Kidney (tissue), 22 donors: ENCODE measurements around the gene POMGNT2. TPM values are rescaled to one million over a fixed set of nuclear protein-coding genes. Genes with fewer than 3 reads are reported as not detected.
A peak's percentile ranks its signal among the peaks of the same experiment; 100 is the strongest.

Experiments used
- DNase-seq, 5 donors: peaks; one replicate each; pipeline ENCODE4 v3.0.0-alpha.2; 2013 to 2020
- FAIRE-seq: peaks from 2 replicates; lab custom pipeline; 2012; peaks lifted over from hg19 to GRCh38; lab: Jason Lieb, UNC
- H3K27ac ChIP-seq, 2 donors: one replicate each; pipeline ENCODE4 v1.7.0; 2013; ENCODE audit warnings: low read depth in 2 of 2, low read length in 2 of 2, inconsistent platforms in 1 of 2
- H3K27me3 ChIP-seq: one replicate; pipeline ENCODE4 v1.7.1; 2013; ENCODE audit warnings: low read length, inconsistent platforms; ENCODE audit not compliant: control insufficient read depth, insufficient read depth
- H3K36me3 ChIP-seq, 3 donors: one replicate each; pipeline versions ENCODE4 v1.7.0 to v1.7.1; 2013; ENCODE audit warnings: low read length in 3 of 3, control low read depth in 1 of 3, inconsistent platforms in 1 of 3; ENCODE audit not compliant: insufficient read depth in 3 of 3, control insufficient read depth in 2 of 3
- H3K4me1 ChIP-seq, 3 donors: one replicate each; pipeline versions ENCODE4 v1.7.0 to v1.7.1; 2013; ENCODE audit warnings: low read length in 3 of 3, inconsistent platforms in 1 of 3, low read depth in 1 of 3; ENCODE audit not compliant: control insufficient read depth in 2 of 3, insufficient read depth in 2 of 3
- H3K4me3 ChIP-seq, 3 donors: one replicate each; pipeline versions ENCODE4 v1.7.0 to v1.8.1; 2013; ENCODE audit warnings: low read length in 3 of 3, control low read depth in 1 of 3, inconsistent platforms in 1 of 3
- H3K9ac ChIP-seq, 3 donors: one replicate each; pipeline versions ENCODE4 v1.7.0 to v1.7.1; 2013; ENCODE audit warnings: low read length in 3 of 3, control low read depth in 1 of 3, inconsistent platforms in 1 of 3
- H3K9me3 ChIP-seq, 3 donors: one replicate each; pipeline versions ENCODE4 v1.7.0 to v1.7.1; 2013; ENCODE audit warnings: low read length in 3 of 3, control low read depth in 1 of 3, inconsistent platforms in 1 of 3; ENCODE audit not compliant: control insufficient read depth in 2 of 3, insufficient read depth in 1 of 3
- CTCF ChIP-seq: IDR thresholded peaks from 3 replicates; pipeline ENCODE4 v1.5.1; 2012; ENCODE audit warnings: mild to moderate bottlenecking, moderate library complexity, borderline replicate concordance; ENCODE audit not compliant: insufficient read depth; ENCODE audit errors: extremely low read depth
- intact Hi-C: fragments of 100-400 bp; cut with DNase I; formaldehyde crosslinking; loops from one replicate; pipeline ENCODE4 v1.11.1; 2022
- long read RNA-seq, 10 donors: library from polyadenylated mRNA in 1 of 10; unstranded in 1 of 10; transcript quantifications; one replicate each; pipeline ENCODE4 v2.0.0 and lab custom pipeline, GENCODE V29; 2021 to 2026
- polyA plus RNA-seq: library from polyadenylated mRNA; stranded (reverse); fragments of 350-450 nt; fragmentation: Illumina TruSeq; extraction: RNeasy Lipid Tissue Mini Kit (QIAGEN cat#74804); gene quantifications from one replicate; pipeline ENCODE4 v1.2.3, GENCODE V29; 2014; ENCODE audit warnings: low read depth, low replicate concordance; ENCODE audit not compliant: insufficient read depth
- total RNA-seq: library from RNA; stranded (reverse); fragmentation: NEBNext Ultra II Directional; extraction: Animal tissue kit (Norgen Biotek cat#: 25700); gene quantifications from one replicate; pipeline ENCODE4 v1.2.1, GENCODE V29; 2021
- donor health status: control.
- donor health status: control.
- donor health status: control.
- donor health status: control.
- donor health status: control.
- donor health status: DM: yes; HTN: yes; CAD: no.
- donor health status: Normal renal cell carcinoma (clear cell type).

Gene POMGNT2
- 15.4 TPM for total RNA-seq
- polyA plus RNA-seq: 16.0 TPM
- long read RNA-seq, donor 1, partial matches to known transcripts: 0 of 4 reads
- long read RNA-seq, donor 1, other reads (novel, unspliced or antisense): 0 of 4 reads
- long read RNA-seq, donor 2, transcript POMGNT2-201 (2 exons, 2,544 nt): major isoform, 11 of 11 reads
- long read RNA-seq, donor 2, partial matches to known transcripts: 0 of 11 reads
- long read RNA-seq, donor 2, other reads (novel, unspliced or antisense): 0 of 11 reads
- long read RNA-seq, donor 3, transcript POMGNT2-201 (2 exons, 2,544 nt): major isoform, 5 of 5 reads
- long read RNA-seq, donor 3, partial matches to known transcripts: 0 of 5 reads
- long read RNA-seq, donor 3, other reads (novel, unspliced or antisense): 0 of 5 reads
- long read RNA-seq, donor 4, transcript POMGNT2-201 (2 exons, 2,544 nt): major isoform, 15 of 15 reads
- long read RNA-seq, donor 4, partial matches to known transcripts: 0 of 15 reads
- long read RNA-seq, donor 4, other reads (novel, unspliced or antisense): 0 of 15 reads
- long read RNA-seq, donor 5: 0 reads
- long read RNA-seq, donor 6, partial matches to known transcripts: 0 of 3 reads
- long read RNA-seq, donor 6, other reads (novel, unspliced or antisense): 0 of 3 reads
- long read RNA-seq, donor 7, transcript POMGNT2-201 (2 exons, 2,544 nt): major isoform, 7 of 15 reads
- long read RNA-seq, donor 7, partial matches to known transcripts: 8 of 15 reads
- long read RNA-seq, donor 7, other reads (novel, unspliced or antisense): 0 of 15 reads
- long read RNA-seq, donor 8, transcript POMGNT2-201 (2 exons, 2,544 nt): major isoform, 8 of 8 reads
- long read RNA-seq, donor 8, partial matches to known transcripts: 0 of 8 reads
- long read RNA-seq, donor 8, other reads (novel, unspliced or antisense): 0 of 8 reads
- long read RNA-seq, donor 9, transcript POMGNT2-201 (2 exons, 2,544 nt): major isoform, 6 of 12 reads
- long read RNA-seq, donor 9, partial matches to known transcripts: 6 of 12 reads
- long read RNA-seq, donor 9, other reads (novel, unspliced or antisense): 0 of 12 reads
- long read RNA-seq, donor 10, transcript POMGNT2-201 (2 exons, 2,544 nt): major isoform, 5 of 5 reads
- long read RNA-seq, donor 10, partial matches to known transcripts: 0 of 5 reads
- long read RNA-seq, donor 10, other reads (novel, unspliced or antisense): 0 of 5 reads

- H3K9me3 ChIP-seq: no peaks in the 10 kb centered on the region
- H3K27me3 ChIP-seq: no peaks in the 10 kb centered on the region
- H3K9ac ChIP-seq: peak within 1 kb of the TSS; percentile 13 to 72 (median 58)
- H3K4me1 ChIP-seq: peaks cover 0 to 9% (median 8%) of the 10 kb centered on the region in 3 donors
- FAIRE-seq (no peak), DNase-seq (peak; percentile 93 to 96 (median 95))
- peak within 1 kb of the TSS; percentile 68 to 83 (median 82) for H3K4me3 ChIP-seq
- intact Hi-C loops: no loop called here
- TF ChIP-seq CTCF: peak; percentile 6
- H3K36me3 ChIP-seq: no peaks in the 10 kb centered on the region
- no peak within 1 kb of the TSS for H3K27ac ChIP-seq
Observed at GRCh38 chr3:43105596-43106292, at the start of gene POMGNT2. Gene POMGNT2, minus strand, starts transcription at chr3:43106079. Its CDS starts 24,648 bp downstream, at chr3:43081431.

GRCh38 chr3:43154980-43155379, 49.1 kb upstream of the POMGNT2 start:
- H3K4me3 ChIP-seq: no peak overlapping the region
- DNase-seq (no peak), FAIRE-seq (no peak)
- no peaks in the 10 kb centered on the region for H3K4me1 ChIP-seq
- H3K36me3 ChIP-seq: no peaks in the 10 kb centered on the region
- no peak overlapping the region for H3K9ac ChIP-seq
- H3K27me3 ChIP-seq: no peaks in the 10 kb centered on the region
- TF ChIP-seq CTCF: no peak
- intact Hi-C loops: loop anchor here (10.0 kb wide), 2 partner anchors 200 to 350 kb away; no protein-coding TSS in a partner anchor
- no peaks in the 10 kb centered on the region for H3K9me3 ChIP-seq
- H3K27ac ChIP-seq: no peak overlapping the region

GRCh38 chr3:43153216-43154083, 47.6 kb upstream of the POMGNT2 start:
- DNase-seq (peak; percentile 36 to 78 (median 58)), FAIRE-seq (no peak)
- no peak overlapping the region for H3K27ac ChIP-seq
- no peak overlapping the region for H3K9ac ChIP-seq
- H3K9me3 ChIP-seq: no peaks in the 10 kb centered on the region
- H3K27me3 ChIP-seq: no peaks in the 10 kb centered on the region
- no peak overlapping the region for H3K4me3 ChIP-seq
- intact Hi-C loops: loop anchor here (10.0 kb wide), 2 partner anchors 199 to 351 kb away; no protein-coding TSS in a partner anchor
- no peak for TF ChIP-seq CTCF
- no peaks in the 10 kb centered on the region for H3K4me1 ChIP-seq
- H3K36me3 ChIP-seq: no peaks in the 10 kb centered on the region
